Fibroblast of peridontal ligament (primary cell): ENCODE data around the gene CALCR.
A peak's percentile ranks its signal among the peaks of the same experiment; 100 is the strongest.
"Not testable (repeated sequence)": the region's sequence is repeated elsewhere in the genome, so short reads cannot be mapped to it uniquely, and the experiment has no call there.

Source experiments
- DNase-seq: peaks from one replicate; pipeline ENCODE4 v3.0.0-alpha.2; 2010; ENCODE audit errors: extremely low read depth

CALCR gene

GRCh38 chr7:93574646-93575554 is at the start of gene CALCR:
CALCR (minus strand) TSS chr7:93574724; CDS start chr7:93486981, 87,743 bp downstream.
- DNase-seq = no peak

- no peak for DNase-seq
These were observed 49.3 kb upstream of the CALCR start for GRCh38 chr7:93623816-93624215.

- DNase-seq = peak; percentile 48
These were observed 47.8 kb upstream of the CALCR start for GRCh38 chr7:93622036-93623033.

- no peak for DNase-seq
These were observed 46.3 kb upstream of the CALCR start for GRCh38 chr7:93620864-93621263.

- no peak for DNase-seq
These were observed 45.5 kb upstream of the CALCR start for GRCh38 chr7:93620057-93620456.

GRCh38 chr7:93601363-93601762 is 26.8 kb upstream of the CALCR start:
- no peak for DNase-seq

- no peak for DNase-seq
These were observed 19.7 kb upstream of the CALCR start for GRCh38 chr7:93594250-93594649.

- DNase-seq = no peak
These were observed 18.2 kb upstream of the CALCR start for GRCh38 chr7:93592588-93593266.

- DNase-seq = not testable (repeated sequence)
These were observed 16.9 kb upstream of the CALCR start for GRCh38 chr7:93591224-93592050.

GRCh38 chr7:93586479-93586865 is 11.9 kb upstream of the CALCR start:
- DNase-seq = not testable (repeated sequence)

GRCh38 chr7:93585694-93586478 is 11.4 kb upstream of the CALCR start:
- not testable (repeated sequence) for DNase-seq

GRCh38 chr7:93579431-93579830 is 4.9 kb upstream of the CALCR start:
- DNase-seq = no peak

GRCh38 chr7:93578762-93579161 is 4.2 kb upstream of the CALCR start:
- no peak for DNase-seq

- DNase-seq = no peak
These were observed 1.3 kb upstream of the CALCR start for GRCh38 chr7:93575555-93576399.

GRCh38 chr7:93574269-93574645 is 267 bp downstream of the CALCR start:
- no peak for DNase-seq

- DNase-seq = no peak
These were observed 5.3 kb downstream of the CALCR start for GRCh38 chr7:93569189-93569588.

- DNase-seq = no peak
These were observed 7.6 kb downstream of the CALCR start for GRCh38 chr7:93566876-93567275.

GRCh38 chr7:93563584-93563983 is 10.9 kb downstream of the CALCR start:
- DNase-seq = no peak

- DNase-seq = no peak
These were observed 11.6 kb downstream of the CALCR start for GRCh38 chr7:93562936-93563335.
